Fibroblast of villous mesenchyme (primary cell): ENCODE measurements around the gene SYNCRIP. TPM values are rescaled to one million over a fixed set of nuclear protein-coding genes. Genes with fewer than 3 reads are reported as not detected.
A peak's percentile ranks its signal among the peaks of the same experiment; 100 is the strongest.

Experiments used
- DNase-seq: peaks from one replicate; pipeline ENCODE4 v3.0.0-alpha.2; 2010; ENCODE audit warnings: low read depth
- H3K4me3 ChIP-seq: 2 replicates; pipeline ENCODE4 v1.5.1; 2011; ENCODE audit warnings: low read depth, mild to moderate bottlenecking, low read length
- total RNA-seq: library from RNA; depleted of rRNA; stranded (reverse); fragments of >200 nt; gene quantifications from 2 replicates; pipeline ENCODE4 v1.2.3, GENCODE V29; 2012
- TF ChIP-seq, protein P1 (sequence below): IDR thresholded peaks from 2 replicates; pipeline ENCODE4 v1.5.1; 2012; ENCODE audit warnings: low read depth, mild to moderate bottlenecking, low read length; ENCODE audit not compliant: insufficient read depth

Gene SYNCRIP
- total RNA-seq, 1 donor, result 68.7 TPM

GRCh38 chr6:85669735-85670194 is 27.1 kb upstream of the SYNCRIP start:
- H3K4me3 ChIP-seq, result no peak overlapping the region
- TF ChIP-seq, protein P1, sequence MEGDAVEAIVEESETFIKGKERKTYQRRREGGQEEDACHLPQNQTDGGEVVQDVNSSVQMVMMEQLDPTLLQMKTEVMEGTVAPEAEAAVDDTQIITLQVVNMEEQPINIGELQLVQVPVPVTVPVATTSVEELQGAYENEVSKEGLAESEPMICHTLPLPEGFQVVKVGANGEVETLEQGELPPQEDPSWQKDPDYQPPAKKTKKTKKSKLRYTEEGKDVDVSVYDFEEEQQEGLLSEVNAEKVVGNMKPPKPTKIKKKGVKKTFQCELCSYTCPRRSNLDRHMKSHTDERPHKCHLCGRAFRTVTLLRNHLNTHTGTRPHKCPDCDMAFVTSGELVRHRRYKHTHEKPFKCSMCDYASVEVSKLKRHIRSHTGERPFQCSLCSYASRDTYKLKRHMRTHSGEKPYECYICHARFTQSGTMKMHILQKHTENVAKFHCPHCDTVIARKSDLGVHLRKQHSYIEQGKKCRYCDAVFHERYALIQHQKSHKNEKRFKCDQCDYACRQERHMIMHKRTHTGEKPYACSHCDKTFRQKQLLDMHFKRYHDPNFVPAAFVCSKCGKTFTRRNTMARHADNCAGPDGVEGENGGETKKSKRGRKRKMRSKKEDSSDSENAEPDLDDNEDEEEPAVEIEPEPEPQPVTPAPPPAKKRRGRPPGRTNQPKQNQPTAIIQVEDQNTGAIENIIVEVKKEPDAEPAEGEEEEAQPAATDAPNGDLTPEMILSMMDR, result no peak
- peak; percentile 55 for DNase-seq

GRCh38 chr6:85662251-85662650 is 19.6 kb upstream of the SYNCRIP start:
- DNase-seq, result no peak
- no peak overlapping the region for H3K4me3 ChIP-seq
- TF ChIP-seq, protein P1, result no peak

DNA sequence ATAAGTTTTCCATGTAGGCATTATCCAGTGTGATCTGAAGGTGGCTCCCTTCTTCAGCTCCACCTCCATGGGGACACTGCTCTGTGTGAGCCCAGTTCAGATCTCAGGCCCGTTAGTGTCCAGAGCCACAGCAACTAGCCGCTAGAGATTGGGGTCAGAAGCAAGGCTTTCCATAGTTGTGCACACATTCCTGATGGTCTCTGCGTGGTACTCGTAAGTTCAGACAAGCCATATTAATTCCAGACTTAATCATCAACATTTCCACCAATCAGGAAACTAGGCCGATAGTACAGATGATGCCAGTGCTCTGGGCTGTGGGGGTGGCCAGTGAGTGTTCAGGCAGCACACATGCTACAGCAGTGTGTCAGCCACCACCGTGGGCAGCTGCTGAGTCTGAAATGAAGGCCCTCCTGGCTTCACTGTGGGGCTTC is 17.5 kb upstream of the SYNCRIP start:
- TF ChIP-seq, protein P1, result peak; percentile 28
- no peak overlapping the region for H3K4me3 ChIP-seq
- peak; percentile 81 for DNase-seq

- DNase-seq, result no peak
- TF ChIP-seq, protein P1, result no peak
- H3K4me3 ChIP-seq, result no peak overlapping the region
Measured at GRCh38 chr6:85650606-85651005, 7.9 kb upstream of the SYNCRIP start.

GRCh38 chr6:85644279-85644762 is 1.6 kb upstream of the SYNCRIP start:
- DNase-seq, result no peak
- peak overlapping the region; percentile 76 for H3K4me3 ChIP-seq
- TF ChIP-seq, protein P1, result no peak

GRCh38 chr6:85643537-85644278 is 1.0 kb upstream of the SYNCRIP start:
- TF ChIP-seq, protein P1, result no peak
- DNase-seq, result peak; percentile 98
- peak overlapping the region; percentile 76 for H3K4me3 ChIP-seq
